Measurements from ENCODE around the gene COL16A1.

GRCh38 chr1:31739346-31739745, 35.5 kb upstream of the COL16A1 start:
- TF ChIP-seq REST (IDR thresholded peaks at IDR 0.05; ENCODE audit: insufficient read depth in 1 of 2, low read depth in 2 of 2, low read length in 2 of 2) (no peak), TAF1 (IDR thresholded peaks at IDR 0.05; ENCODE audit: borderline replicate concordance, insufficient read depth, low read length) (no peak), SIN3A (IDR thresholded peaks at IDR 0.05; ENCODE audit: borderline replicate concordance, insufficient read depth, low read length) (no peak), POLR2AphosphoS5 (IDR thresholded peaks at IDR 0.05; ENCODE audit: low read depth, low read length) (no peak), FOXP2 (optimal IDR thresholded peaks at IDR 0.05; ENCODE audit: borderline replicate concordance, extremely low read depth, extremely low read length, insufficient read depth) (no peak)
